GM18907 (cell line): ENCODE results near the gene DDX49.
"Not testable (repeated sequence)": the region's sequence is repeated elsewhere in the genome, so short reads cannot be mapped to it uniquely, and the experiment has no call there.

Experiments used
- ATAC-seq: cut with Tn5 transposase; IDR thresholded peaks from one replicate; pipeline ENCODE4 v1.9.1; 2021; ENCODE audit warnings: mild to moderate bottlenecking, moderate library complexity; ENCODE audit not compliant: unreplicated experiment

DDX49 gene

DNA sequence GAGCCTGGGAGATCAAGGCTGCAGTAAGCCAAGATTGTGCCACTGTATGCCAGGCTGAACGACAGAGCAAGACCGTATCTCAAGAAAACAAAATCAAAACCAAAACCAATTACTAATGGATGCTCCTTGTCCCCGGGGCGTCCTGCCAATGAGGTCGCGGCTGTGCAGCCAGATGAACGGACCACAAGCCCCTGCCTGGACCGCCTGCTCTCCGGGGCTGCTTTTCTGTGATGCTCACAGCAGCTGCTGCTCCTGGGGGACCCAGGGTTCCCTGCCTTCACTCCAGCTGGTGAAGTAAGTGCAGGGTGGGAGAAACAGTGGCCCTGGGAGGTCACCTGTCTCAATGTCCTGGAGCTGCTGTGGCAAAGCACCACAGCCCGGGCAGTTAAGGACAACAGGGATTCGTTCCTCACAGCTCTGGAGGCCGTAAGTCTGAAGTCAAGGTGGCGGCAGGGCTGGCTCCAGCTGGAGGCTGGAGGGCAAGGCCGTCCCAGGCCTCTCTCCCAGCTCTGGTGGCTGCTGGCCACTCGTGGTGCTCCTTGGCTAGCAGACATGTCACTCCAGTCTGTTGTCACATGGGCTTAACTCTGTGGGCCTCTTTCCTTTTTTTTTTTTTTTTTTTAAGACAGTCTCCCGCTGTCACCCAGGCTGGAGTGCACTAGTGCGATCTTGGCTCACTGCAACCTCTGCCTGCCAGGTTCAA lies 10.4 kb upstream of the DDX49 start:
- no peak for ATAC-seq

GRCh38 chr19:18910010-18910409 lies 9.5 kb upstream of the DDX49 start:
- ATAC-seq, result no peak

DNA sequence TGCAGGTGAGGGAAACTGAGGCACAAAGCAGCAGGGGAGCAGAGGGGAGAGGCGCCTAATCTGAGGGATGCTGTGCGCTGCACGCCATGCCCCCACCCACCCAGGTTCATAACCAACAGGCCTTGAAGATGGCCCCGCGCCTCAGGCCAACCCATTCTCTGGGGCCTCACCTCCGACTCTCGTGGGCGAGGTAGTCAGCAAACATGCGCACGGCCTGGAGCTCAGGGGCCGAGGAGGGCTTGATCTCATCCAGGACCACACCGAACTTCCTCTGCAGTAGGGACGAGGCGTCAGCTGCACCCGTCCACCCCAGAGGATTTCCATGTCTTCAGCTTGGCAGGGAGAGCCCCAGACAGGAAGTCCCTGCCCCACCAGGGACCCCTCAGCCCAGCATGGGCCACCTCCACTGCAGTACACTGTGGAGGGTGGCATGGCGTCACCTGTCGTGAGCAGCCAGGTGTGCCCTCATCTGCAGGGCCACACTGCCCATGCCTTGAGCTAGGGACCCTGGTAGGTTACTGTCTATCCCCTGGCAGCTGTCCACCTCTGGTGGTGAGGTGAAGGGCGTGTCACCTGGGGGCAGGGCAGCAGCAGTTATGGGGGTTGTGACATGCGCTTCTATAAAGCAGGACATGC lies 8.6 kb upstream of the DDX49 start:
- no peak for ATAC-seq

GRCh38 chr19:18912933-18913332 lies 6.6 kb upstream of the DDX49 start:
- no peak for ATAC-seq

DNA sequence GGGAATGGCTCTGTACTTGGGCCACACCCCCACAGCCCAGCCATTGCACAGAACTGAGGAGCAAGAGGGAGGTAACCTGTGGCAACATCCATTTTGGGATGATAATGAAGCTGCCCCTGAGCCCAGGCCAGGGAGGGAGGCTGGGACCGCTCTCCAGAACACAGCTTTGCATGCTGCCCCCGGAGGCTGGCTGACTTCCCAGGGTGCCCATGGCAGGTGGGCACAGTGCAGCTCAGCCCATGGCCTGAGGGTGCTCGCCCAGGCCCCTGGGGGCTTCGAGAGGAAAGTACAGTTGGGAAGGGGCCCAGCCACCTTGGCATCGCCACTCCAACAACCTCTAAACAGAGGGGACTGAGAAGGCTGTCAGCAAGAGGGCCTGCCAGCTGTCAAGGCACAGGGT lies 6.0 kb upstream of the DDX49 start:
- no peak for ATAC-seq

- no peak for ATAC-seq
Observed at GRCh38 chr19:18915639-18916038, 3.9 kb upstream of the DDX49 start.

DNA sequence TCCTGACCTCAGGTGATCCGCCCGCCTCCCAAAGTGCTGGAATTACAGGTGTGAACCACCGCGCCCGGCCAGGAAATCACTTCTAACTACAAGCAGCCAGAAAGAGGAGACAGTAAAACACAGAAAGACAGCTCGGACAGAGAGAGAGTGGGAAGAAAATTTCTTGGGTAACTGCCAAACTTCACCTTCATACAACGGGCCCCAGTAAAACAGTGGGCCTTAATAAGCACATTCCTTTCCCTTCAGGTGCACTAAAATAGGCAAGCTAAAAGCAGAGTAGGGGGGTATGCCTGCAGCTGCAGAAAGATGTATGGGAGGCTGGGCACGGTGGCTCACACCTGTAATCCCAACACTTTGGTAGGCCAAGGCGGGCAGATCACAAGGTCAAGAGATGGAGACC lies 1.9 kb upstream of the DDX49 start:
- not testable (repeated sequence) for ATAC-seq

DNA sequence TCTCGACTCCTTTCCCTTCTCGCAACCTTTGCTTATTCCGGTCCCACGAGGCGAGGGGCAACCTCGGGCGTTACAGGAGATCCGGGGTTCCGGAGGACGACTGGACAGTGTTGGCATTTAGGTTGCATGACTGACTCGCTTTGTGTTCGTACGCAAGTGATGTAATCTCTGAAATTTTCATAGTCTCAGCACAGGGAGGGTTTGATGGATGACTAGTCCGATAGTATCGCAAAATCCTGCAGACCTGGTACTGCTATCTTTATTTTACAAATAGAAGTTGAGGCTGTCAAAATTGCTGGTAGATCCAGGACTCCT lies 342 bp downstream of the DDX49 start:
- ATAC-seq, result no peak

- ATAC-seq, result no peak
Observed at GRCh38 chr19:18920400-18920799, 885 bp downstream of the DDX49 start.

GRCh38 chr19:18921593-18921992 lies 2.1 kb downstream of the DDX49 start:
- no peak for ATAC-seq

- no peak for ATAC-seq
Observed at GRCh38 chr19:18922228-18922985, 2.9 kb downstream of the DDX49 start.

DNA sequence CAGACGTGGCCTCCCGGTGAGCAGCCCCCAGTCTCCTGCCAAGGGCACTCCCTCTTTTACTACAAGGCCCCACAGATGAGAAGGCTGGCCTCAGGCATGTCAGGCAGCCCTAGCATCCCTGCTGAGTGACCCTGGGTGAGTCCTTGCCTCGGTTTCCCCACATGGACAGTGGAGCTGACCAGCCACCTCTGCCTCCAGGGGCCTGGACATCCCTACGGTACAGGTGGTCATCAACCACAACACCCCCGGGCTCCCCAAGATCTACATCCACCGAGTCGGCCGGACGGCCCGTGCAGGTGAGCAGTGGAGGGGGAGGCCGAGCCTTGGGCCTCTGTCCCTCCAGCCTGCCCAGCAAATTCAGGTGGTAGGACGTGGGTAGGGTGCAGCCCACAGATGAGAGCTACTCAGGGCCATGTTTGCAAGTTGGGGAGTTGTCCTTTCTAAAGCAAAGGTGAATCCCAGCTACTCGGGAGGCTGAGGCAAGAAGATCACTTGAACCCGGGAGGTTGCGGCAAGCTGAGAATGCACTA lies 5.2 kb downstream of the DDX49 start:
- ATAC-seq, result no peak

- no peak for ATAC-seq
Observed at GRCh38 chr19:18928018-18928805, 8.7 kb downstream of the DDX49 start.

DNA sequence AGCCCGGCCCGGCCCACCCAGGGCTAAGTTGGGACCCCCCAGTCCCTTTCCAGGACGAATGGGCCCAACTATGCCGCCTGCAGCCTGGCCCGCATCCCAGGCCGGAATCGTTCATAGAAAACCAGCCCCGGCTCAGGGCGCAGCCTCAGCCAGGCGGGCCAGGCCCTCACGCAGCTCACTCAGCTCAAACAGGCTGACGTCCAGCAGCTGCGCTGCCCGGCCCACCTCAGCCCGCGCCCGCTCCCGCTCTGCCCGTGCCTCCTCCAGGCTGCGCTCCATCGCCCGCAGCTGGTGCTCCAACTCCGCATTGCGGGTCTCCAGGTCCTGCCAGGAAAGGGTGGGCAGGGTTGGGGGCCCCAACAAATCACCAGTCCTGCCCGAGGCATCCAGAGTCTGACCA lies 9.8 kb downstream of the DDX49 start:
- ATAC-seq, result no peak

DNA sequence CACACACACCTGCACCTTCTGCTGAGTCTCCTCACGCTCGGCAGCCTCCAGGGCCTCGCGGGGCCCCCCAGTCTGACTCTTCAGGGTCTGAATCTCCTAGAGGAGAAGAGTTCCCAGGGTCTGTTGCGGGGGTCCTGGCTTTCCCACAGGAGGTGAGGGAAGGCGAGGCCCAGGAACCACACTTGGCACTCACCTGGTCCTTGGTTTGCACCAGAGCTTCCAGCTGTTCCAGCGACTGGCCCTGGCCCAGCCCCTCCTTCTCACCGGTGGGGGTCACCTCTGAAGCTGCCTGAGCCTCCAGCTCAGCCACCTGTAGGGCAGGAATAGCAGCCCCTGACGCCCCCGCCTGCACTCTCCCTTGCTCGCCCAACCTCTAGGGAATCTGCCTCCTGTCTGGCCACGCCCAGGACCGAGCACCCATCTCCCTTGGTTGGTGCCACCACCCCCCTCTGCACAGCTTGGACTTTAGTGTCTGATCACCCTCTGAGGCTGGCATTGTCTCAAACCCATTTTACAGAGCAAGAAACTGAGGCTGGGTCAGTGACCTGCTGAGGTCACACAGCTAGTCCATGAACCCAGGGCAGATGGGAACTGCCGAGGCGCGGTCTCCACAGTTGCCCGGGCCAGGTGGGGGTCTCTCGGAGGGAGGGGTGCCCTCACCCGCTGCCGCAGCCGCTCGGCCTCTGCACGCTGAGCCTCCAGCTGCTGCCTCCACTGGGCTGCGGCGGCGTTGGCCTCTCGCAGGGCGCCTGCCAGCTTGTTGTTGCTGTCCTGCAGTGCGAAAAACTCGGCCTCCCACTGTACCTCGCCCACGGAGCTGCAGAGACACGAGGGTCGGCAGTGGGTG lies 12.0 kb downstream of the DDX49 start:
- no peak for ATAC-seq

DNA sequence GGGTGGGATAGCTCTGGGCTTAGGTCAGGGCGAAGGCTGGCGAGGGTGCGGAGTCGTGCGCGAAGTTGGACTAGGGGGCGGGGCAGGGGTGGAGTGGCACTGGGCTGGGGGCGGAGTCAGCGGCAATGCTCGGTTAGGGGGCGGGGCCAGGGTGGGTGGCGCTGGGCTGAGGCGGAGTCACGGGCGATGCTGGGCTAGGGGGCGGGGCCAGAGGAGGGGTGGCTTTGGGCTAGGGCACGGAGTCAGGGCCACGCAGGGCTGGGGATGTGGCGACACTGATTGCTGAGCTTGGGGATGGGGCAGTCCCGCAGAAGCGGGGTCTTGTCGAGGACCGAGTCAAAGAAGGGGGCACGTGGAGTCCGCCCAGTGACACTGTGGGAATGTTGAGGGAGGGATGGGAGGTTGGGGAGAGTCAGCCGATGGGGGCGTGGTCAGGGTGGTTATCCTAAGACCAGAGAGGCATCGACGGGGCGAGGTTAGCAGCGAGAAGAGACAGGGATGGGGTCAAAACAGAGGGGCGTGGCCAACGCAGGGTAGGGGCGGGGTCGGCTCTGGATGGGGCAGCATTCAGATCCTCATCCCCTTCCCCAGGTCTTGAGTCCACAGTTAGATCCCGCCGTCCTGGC lies 12.8 kb downstream of the DDX49 start:
- ATAC-seq, result no peak

- no peak for ATAC-seq
Observed at GRCh38 chr19:18933297-18933696, 13.8 kb downstream of the DDX49 start.

- no peak for ATAC-seq
Observed at GRCh38 chr19:18939163-18939562, 19.6 kb downstream of the DDX49 start.

DNA sequence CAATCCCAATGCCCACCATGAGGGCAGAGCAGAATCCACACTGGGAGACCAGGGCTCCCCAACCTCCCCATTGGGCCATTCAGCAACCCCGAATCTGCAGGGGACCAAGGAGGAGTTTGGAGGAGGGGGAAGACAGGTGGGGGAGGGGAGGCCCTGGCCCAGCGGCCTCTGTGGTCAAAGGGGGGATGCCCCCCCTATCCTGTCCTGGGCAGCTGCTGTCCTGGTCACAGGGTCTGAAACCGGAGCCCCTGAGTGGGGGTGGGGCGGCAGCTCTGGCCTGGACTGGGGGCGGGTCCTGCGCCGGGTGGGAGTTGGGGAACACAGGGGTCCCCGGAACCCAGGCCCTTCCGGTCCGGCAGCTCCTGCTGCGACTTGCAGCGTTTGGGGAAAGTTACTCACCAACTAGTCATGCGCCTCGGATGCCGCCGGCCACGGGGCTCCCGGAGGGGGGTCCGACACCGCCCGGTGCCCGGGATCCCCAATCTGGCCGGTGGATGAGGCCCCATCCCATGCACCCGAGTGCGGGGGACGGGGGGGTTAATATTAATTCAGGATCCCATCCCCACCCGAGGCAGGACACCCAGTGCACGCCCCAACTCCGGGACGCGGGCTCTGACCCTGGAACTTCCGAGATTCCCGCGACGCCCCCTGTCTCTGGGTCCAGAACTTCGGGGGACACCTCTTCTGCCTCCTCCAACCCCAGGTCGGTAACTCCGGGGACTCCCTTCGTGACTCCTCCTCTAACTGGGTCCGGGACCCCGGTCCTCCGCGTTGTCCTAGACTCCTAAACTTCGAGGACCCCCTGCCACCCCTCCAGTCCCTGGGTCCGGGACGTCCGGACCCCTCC lies 20.6 kb downstream of the DDX49 start:
- no peak for ATAC-seq
